ENCODE data around the gene CNDP1. TPM values are rescaled to one million over a fixed set of nuclear protein-coding genes. Genes with fewer than 3 reads are reported as not detected.
"Not testable (repeated sequence)": the region's sequence is repeated elsewhere in the genome, so short reads cannot be mapped to it uniquely, and the experiment has no call there.

The CNDP1 gene
- total RNA-seq, 1 donor from 2014 or later, result 66.3 TPM

GRCh38 chr18:74541703-74542555 lies 7.6 kb downstream of the CNDP1 start:
- peak; percentile 88 for ATAC-seq

GRCh38 chr18:74544898-74545297 lies 10.6 kb downstream of the CNDP1 start:
- DNase-seq (ENCODE audit: low spot score), result peak; percentile 26
- ATAC-seq, result no peak

More at GRCh38 chr18:74541703-74542555, 7.6 kb downstream of the CNDP1 start:
- peak; percentile 95 for DNase-seq (ENCODE audit: low spot score)

DNA sequence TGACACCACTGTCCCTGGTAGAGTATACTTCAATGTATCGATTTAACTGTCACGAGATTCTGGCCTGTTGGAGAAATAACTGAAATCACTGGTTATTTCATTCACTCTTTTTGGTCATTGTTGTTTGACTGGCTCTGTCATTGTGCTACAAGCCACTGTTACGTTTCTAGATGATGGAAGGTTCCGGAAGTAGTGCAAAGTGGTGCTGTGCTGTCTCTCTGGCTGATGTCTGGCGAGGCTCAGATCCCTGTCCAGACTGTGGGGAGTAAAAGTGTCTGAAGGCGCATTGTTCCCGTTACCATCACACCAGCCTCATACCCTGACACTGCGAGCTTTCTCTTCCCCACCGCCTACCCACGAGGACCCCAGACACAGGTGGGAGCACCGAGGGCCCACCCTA lies 11.7 kb downstream of the CNDP1 start:
- DNase-seq (ENCODE audit: low spot score) (no peak), ATAC-seq (no peak)

- DNase-seq (ENCODE audit: low spot score), result no peak
- no peak for ATAC-seq
Observed at GRCh38 chr18:74546751-74547530, 12.6 kb downstream of the CNDP1 start.

GRCh38 chr18:74547860-74548259 lies 13.6 kb downstream of the CNDP1 start:
- no peak for ATAC-seq
- DNase-seq (ENCODE audit: low spot score), result no peak

DNA sequence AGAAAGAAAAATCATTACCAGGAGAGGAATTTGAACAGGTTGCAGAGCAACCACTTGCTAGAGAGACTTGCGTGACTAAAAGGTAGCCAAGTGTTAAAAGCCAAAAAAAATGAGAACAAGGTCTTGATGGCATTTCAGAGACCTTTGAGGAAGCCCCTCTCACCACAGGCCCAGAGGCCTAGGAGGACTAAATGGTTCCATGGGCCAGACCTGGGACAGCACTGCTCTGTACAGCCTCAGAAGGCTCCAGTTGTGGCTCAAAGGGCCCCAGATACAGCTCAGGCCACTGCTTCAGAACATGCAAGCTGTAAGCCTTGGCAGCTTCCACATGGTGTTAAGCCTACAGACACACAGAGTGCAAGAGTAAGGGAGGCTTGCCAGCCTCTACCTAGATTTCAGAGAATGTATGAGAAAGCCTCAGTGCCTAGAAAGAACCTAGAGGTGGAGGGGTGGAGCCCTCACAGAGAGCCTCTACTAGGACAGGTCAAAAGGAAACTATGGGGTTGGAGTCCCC lies 15.3 kb downstream of the CNDP1 start:
- ATAC-seq (peak; percentile 52), DNase-seq (ENCODE audit: low spot score) (peak; percentile 58)

DNA sequence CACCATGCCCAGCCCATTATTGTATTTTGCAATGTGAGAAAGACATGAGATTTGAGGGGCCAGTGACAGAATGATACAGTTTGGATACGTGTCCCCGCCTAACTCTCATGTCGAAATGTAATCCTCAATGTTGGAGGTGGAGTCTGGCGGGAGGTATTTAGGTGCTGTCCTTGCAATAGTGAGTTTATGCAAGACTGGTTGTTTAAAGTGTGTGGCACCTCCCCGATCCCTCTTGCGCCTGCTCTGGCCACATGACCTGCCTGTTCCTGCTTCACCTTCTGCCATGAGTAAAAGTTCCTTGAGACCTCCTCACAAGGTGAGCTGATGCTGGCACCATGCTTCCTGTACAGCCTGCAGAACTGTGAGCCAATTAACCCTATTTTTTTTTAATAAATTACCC lies 16.6 kb downstream of the CNDP1 start:
- DNase-seq (ENCODE audit: low spot score) (peak; percentile 83), ATAC-seq (peak; percentile 79)

- ATAC-seq (peak; percentile 48), DNase-seq (ENCODE audit: low spot score) (no peak)
Observed at GRCh38 chr18:74551452-74551851, 17.2 kb downstream of the CNDP1 start.

- DNase-seq (ENCODE audit: low spot score) (peak; percentile 89), ATAC-seq (peak; percentile 88)
Observed at GRCh38 chr18:74551936-74552555, 17.7 kb downstream of the CNDP1 start.

DNA sequence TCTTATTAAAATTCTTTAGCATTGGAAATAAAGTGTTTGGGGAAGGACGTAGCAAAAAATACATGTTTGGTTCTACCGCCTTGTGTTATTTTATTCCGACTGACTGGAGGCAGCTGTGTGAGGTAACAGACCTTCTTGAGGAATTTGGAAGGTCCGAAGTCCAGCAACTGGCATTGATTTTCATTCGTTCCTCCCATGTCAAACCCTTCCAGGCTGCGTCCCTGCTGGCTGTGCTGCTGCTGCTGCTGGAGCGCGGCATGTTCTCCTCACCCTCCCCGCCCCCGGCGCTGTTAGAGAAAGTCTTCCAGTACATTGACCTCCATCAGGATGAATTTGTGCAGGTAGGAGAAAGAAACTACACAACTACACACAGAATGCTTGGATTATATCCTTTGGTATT lies 21.8 kb downstream of the CNDP1 start:
- no peak for DNase-seq (ENCODE audit: low spot score)
- no peak for ATAC-seq

DNA sequence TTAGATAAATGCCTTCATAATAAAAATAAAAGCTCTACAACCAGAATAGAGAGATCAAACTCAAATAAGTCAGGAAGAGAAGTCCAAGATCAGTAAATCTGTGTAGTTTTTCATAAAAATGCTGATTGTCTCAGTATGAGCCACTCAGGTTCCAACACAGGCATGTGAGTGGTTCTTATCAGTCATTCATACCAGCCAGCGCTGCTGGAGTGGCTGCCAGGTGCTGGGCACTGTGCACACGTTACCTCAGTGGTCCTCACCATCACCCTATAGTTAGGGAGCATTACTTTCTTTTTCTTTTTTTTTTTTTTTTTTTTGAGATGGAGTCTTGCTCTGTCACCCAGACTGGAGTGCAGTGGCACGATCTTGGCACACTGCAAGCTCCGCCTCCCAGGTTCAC lies 23.8 kb downstream of the CNDP1 start:
- DNase-seq (ENCODE audit: low spot score) (no peak), ATAC-seq (no peak)

- no peak for ATAC-seq
- DNase-seq (ENCODE audit: low spot score), result no peak
Observed at GRCh38 chr18:74562131-74562730, 27.9 kb downstream of the CNDP1 start.

DNA sequence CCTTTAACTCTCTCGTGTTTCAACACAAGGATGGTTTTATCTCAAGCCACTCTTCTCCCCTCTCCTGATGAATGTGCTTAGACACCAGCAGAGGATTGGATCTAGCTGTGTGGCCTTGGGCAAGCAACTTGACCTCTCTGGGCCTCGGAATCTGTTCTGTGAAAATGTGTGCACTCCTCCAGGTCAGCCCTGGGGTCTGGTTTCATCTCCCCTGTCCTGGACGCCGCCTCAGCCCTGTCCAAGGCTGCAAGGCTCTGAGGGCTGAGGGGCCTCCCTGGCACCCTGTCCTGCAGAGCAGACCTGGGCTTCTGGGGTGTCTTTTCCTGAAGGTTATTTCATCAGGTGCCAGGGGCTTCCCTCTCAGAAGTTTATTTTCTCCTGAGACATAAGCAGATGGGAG lies 28.5 kb downstream of the CNDP1 start:
- ATAC-seq, result no peak
- DNase-seq (ENCODE audit: low spot score), result no peak

GRCh38 chr18:74563999-74564398 lies 29.7 kb downstream of the CNDP1 start:
- no peak for ATAC-seq
- DNase-seq (ENCODE audit: low spot score), result no peak

DNA sequence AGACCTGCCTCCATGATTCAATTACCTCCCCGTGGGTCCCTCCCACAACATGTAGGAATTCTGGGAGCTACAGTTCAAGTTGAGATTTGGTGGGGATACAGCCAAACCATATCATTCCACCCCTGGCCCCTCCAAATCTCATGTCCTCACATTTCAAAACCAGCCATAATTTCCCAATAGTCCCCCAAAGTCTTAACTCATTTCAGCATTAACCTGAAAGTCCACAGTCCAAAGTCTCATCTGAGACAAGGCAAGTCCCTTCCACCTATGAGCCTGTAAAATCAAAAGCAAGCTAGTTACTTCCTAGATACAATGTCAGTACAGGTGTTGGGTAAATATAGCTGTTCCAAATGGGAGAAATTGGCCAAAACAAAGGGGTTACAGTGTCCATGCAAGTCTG lies 30.9 kb downstream of the CNDP1 start:
- not testable (repeated sequence) for DNase-seq (ENCODE audit: low spot score)
- peak; percentile 50 for ATAC-seq

DNA sequence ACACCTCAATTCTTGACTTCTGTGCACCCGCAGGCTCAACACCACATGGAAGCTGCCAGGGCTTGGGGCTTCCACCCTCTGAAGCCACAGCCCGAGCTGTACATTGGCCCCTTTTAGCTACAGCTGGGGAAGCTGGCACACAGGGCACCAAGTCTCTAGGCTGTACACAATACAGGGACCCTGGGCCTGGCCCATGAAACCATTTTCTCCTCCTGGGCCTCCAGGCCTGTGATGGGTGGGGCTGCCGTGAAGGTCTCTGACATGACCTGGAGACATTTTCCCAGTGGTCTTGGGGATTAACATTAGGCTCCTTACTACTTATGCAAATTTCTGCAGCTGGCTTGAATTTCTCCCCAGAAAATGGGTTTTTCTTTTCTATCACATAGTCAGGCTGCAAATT lies 31.7 kb downstream of the CNDP1 start:
- ATAC-seq; DNase-seq (ENCODE audit: low spot score): not testable (repeated sequence)

GRCh38 chr18:74567822-74568221 lies 33.5 kb downstream of the CNDP1 start:
- no peak for ATAC-seq
- DNase-seq (ENCODE audit: low spot score), result no peak

GRCh38 chr18:74569401-74569800 lies 35.1 kb downstream of the CNDP1 start:
- ATAC-seq, result no peak
- DNase-seq (ENCODE audit: low spot score), result no peak

DNA sequence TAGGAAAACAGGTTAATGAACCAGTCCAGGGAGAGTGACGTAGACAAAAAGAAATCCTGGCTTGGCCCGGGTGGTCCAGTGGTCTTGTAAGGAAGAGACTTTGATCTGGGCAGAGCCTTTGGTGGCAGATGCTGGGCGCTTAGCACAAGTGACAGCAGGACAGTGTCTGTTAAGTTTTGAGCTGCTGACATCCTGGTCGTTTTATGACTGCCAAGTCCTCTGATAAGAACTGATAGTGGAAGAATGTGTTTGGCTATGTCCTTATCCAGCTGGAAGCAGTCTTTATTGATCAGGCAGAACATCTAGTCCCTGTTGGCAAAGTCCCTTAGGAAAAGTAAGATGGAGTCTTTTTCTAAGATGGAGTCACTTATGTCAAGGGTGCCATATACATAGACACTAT lies 36.0 kb downstream of the CNDP1 start:
- peak; percentile 72 for ATAC-seq
- no peak for DNase-seq (ENCODE audit: low spot score)

- ATAC-seq (no peak), DNase-seq (ENCODE audit: low spot score) (no peak)
Observed at GRCh38 chr18:74571895-74572680, 37.8 kb downstream of the CNDP1 start.
